Natural killer cell treated with Interleukin-12 subunit alpha and Interleukin-12 subunit beta and Interleukin-15 and Interleukin-18, amount 100 ng/mL, for 72 hours (primary cell): Measurements from ENCODE around the gene GOLGA5. TPM values are rescaled to one million over a fixed set of nuclear protein-coding genes. Genes with fewer than 3 reads are reported as not detected.

ENCODE experiments used
- ATAC-seq, 2 donors: fragments of 150-1000 bp; cut with Tn5 transposase in 1 of 2; sonication (Bioruptor Pico), chemical (Tn5 transposase) in 1 of 2; 2 replicates each; pipeline ENCODE4 v1.10.0; 2021
- DNase-seq: peaks from one replicate; pipeline ENCODE4 v3.0.0; 2022; ENCODE audit warnings: low spot score
- H3K27ac Mint-ChIP-seq, 2 donors: 1 replicate in 1 of 2; 2 replicates in 1 of 2; pipeline ENCODE4 v1.8.0; 2022; ENCODE audit warnings: mixed read lengths in 2 of 2, mild to moderate bottlenecking in 1 of 2, moderate library complexity in 1 of 2
- H3K27me3 Mint-ChIP-seq, 2 donors: 1 replicate in 1 of 2; 2 replicates in 1 of 2; pipeline ENCODE4 v1.8.0; 2022; ENCODE audit warnings: mixed read lengths in 2 of 2
- H3K36me3 Mint-ChIP-seq: one replicate; pipeline ENCODE4 v1.8.0; 2022; ENCODE audit warnings: mixed read lengths
- H3K4me1 Mint-ChIP-seq, 2 donors: 1 replicate in 1 of 2; 2 replicates in 1 of 2; pipeline ENCODE4 v1.8.0; 2022; ENCODE audit warnings: low read depth in 2 of 2, mixed read lengths in 2 of 2, mild to moderate bottlenecking in 1 of 2
- H3K4me3 Mint-ChIP-seq: one replicate; pipeline ENCODE4 v1.8.0; 2022; ENCODE audit warnings: mixed read lengths
- H3K9me3 Mint-ChIP-seq: 2 replicates; pipeline ENCODE4 v1.8.0; 2022; ENCODE audit warnings: mixed read lengths
- total RNA-seq, 2 donors: library from RNA; stranded (reverse); gene quantifications; one replicate each; pipeline ENCODE4 v1.2.3, GENCODE V29; 2022

Gene GOLGA5
- total RNA-seq, 2 donors from 2014 or later, result 21.0 to 24.2 TPM

DNA sequence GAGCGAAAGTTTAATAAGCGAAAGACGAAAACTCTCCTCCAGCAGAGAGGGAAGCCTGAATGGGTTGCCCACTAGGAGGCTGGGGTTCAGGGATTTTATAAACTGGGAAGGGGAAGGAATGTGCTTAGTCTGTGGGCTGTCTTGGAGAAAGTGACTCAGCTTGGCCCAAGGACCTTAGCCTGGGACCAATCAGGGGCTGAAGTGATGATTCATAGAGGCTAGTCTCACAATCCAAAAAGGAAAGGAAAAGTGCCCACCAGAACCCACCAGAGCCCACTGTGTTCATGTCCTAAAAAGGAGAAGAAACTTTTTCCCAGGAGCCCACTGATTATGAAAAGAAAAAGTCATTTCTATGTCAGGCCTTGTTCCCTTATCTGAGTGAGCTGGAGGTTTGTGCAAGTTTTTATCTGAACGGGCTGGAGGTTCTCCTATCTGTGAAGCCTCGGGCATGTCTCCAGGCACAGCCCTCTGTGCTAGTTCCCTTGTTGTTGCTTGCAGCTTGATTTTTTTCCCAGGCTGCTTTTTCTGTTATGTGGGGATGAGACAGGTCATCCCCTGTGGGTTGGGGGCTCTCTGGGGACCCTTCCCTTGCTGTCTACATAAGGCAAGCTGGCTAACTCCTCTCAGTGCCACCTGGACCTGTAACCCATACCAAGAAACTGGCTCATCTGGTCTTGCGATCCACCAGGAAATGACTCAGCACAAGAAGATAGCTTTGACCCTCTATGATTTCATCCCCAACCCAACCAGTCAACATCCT, 8.3 kb upstream of the GOLGA5 start:
- peaks cover 3% of the 10 kb centered on the region for H3K9me3 Mint-ChIP-seq
- H3K27ac Mint-ChIP-seq, result no peak overlapping the region
- peaks cover 0 to 3% of the 10 kb centered on the region in 2 donors for H3K27me3 Mint-ChIP-seq
- DNase-seq, result no peak
- H3K4me3 Mint-ChIP-seq, result no peak overlapping the region
- H3K4me1 Mint-ChIP-seq, result no peaks in the 10 kb centered on the region
- peak in 1 of 2 donors; percentile 33 for ATAC-seq
- H3K36me3 Mint-ChIP-seq, result peaks cover 13% of the 10 kb centered on the region

DNA sequence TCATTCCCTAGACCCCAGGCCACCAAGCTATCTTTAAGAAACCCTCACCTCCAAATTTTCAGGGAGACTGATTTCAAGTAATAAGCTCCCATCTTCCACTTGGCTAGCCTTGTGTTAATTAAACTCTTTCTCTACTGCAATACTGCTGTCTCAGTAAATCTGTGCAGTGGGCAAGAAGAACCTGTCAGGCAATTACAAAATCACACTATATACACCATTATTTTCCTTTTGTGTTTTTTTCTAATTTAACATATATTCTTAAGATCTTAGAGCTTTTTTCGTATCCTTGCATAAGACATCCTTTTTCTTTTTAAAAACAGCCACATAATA, 7.7 kb upstream of the GOLGA5 start:
- H3K27me3 Mint-ChIP-seq, result peaks cover 0 to 4% of the 10 kb centered on the region in 2 donors
- H3K9me3 Mint-ChIP-seq, result peaks cover 3% of the 10 kb centered on the region
- no peak overlapping the region for H3K27ac Mint-ChIP-seq
- ATAC-seq (no peak), DNase-seq (no peak)
- peaks cover 14% of the 10 kb centered on the region for H3K36me3 Mint-ChIP-seq
- no peak overlapping the region for H3K4me3 Mint-ChIP-seq
- no peaks in the 10 kb centered on the region for H3K4me1 Mint-ChIP-seq

DNA sequence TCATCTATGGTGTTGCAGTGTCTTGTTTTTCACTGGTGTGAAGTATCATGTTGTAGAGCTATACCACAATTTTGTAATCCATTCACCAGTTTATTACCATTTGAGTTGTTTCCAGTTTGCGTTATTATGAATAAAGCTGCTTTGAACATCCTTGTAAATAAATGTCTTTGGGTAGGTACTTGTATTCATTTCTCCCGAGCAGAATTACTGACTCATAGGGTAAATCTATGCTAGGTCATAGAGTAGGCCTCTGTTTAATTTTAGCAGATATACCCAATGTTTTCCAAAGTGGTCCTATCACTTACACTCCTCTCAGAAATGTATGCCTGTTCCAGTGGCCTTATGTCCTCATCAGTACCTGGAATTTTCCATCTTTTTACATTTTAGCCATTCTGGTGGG, 6.6 kb upstream of the GOLGA5 start:
- H3K27ac Mint-ChIP-seq, result no peak overlapping the region
- peaks cover 3% of the 10 kb centered on the region for H3K9me3 Mint-ChIP-seq
- no peak for ATAC-seq
- no peaks in the 10 kb centered on the region for H3K4me1 Mint-ChIP-seq
- DNase-seq, result no peak
- H3K27me3 Mint-ChIP-seq, result peaks cover 0 to 8% of the 10 kb centered on the region in 2 donors
- no peak overlapping the region for H3K4me3 Mint-ChIP-seq
- H3K36me3 Mint-ChIP-seq, result peaks cover 20% of the 10 kb centered on the region

DNA sequence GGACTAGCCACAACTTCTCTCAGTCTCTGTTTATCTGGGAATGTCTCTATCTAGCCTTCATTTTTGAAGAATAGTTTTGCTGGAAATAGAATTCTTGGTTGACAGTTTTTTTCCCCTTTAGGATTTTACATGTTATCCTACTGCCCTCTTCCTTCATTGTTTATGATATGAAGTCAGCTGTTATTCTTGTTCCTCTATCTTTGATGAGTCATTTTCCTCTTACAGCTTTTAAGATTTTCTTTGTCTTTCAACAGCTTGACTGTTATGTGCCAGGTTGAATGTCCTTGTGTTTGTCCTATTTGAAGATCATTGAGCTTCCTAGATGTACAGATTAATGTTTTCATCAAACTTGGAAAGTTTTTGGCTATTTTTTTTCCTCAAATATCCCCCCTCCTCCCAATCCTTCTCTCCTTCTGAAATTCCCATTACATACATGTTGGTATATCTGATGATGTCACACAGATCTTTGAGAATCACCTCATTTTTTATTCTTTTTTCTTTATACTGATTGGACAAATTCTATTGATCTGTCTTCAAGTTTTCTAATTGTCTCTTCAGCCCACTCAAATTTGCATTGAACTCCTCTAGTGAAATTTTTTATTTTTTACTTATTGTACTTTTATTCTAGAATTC, 4.5 kb upstream of the GOLGA5 start:
- Mint-ChIP-seq H3K4me1 (peaks cover 7 to 9% of the 10 kb centered on the region in 2 donors), H3K27me3 (peaks cover 0 to 8% of the 10 kb centered on the region in 2 donors), H3K27ac (no peak overlapping the region), H3K9me3 (peaks cover 3% of the 10 kb centered on the region), H3K36me3 (peaks cover 20% of the 10 kb centered on the region), H3K4me3 (no peak overlapping the region)
- DNase-seq, result no peak
- no peak for ATAC-seq

DNA sequence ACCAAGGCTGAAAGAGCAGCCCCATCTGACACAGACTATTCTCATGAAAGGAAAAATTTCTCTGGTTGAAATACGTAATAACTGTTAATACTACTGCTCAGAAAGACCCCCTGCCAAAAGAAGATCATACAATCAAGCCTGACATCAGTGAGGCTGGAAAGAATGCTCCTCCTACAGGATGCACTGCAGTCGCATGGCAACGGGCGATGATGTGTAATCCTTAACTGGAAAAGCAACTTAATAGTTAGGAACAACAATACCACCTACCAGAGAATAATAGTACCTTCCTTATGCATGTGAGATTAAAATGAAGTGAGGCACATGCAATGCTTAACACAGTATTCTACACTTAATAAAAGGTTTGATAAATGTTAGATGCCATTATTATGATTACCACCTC, 1.2 kb upstream of the GOLGA5 start:
- Mint-ChIP-seq H3K36me3 (peaks cover 30% of the 10 kb centered on the region), H3K27ac (no peak overlapping the region), H3K9me3 (peaks cover 3% of the 10 kb centered on the region), H3K4me1 (peaks cover 24% of the 10 kb centered on the region in 2 donors), H3K27me3 (peaks cover 0 to 8% of the 10 kb centered on the region in 2 donors), H3K4me3 (peak overlapping the region; percentile 84)
- DNase-seq (no peak), ATAC-seq (no peak)

DNA sequence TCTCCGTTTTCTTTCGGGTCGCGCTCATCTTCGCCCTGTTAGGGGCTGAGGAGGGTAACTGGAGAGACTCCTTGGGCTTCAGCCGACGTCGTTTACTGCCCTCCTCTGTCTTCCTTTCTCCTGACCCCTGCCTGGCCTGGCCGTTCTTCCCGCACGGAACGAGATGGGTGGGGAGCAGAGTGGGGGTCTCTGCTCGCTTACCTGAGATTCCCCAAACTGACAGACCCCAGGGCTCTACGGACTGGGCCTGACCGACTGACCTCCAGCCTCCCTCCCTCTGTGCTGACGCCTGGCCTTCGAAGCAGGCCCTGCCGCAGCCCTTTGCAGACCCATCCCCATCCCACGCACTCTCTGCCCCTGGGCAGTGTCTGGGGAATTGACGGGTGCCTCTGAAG, 439 bp downstream of the GOLGA5 start:
- Mint-ChIP-seq H3K4me3 (peak overlapping the region; percentile 97), H3K9me3 (peaks cover 3% of the 10 kb centered on the region), H3K27me3 (peaks cover 0 to 8% of the 10 kb centered on the region in 2 donors), H3K27ac (peak overlapping the region; percentile 92 to 98), H3K4me1 (peaks cover 24 to 25% of the 10 kb centered on the region in 2 donors), H3K36me3 (peaks cover 30% of the 10 kb centered on the region)
- no peak for DNase-seq
- no peak for ATAC-seq

DNA sequence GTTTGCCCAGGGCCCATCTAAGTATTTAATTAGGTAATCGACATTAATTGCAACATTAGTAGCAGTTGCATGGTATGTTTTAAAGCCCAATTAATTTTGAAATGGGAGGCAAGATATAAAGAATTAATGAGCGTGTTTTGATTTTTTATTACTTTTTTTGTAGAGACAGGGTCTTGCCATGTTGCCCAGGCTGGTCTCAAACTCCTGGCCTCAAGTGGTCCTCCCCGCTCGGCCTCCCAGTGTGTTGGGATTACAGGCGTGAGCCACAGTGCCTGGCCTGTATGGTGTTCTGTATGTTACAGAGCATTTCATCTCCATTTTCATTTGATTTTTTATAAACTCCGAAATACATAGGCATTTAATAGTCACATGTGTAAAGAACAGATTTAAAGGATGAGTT, 856 bp downstream of the GOLGA5 start:
- H3K36me3 Mint-ChIP-seq, result peaks cover 26% of the 10 kb centered on the region
- peaks cover 0 to 8% of the 10 kb centered on the region in 2 donors for H3K27me3 Mint-ChIP-seq
- DNase-seq (no peak), ATAC-seq (no peak)
- peak overlapping the region; percentile 97 for H3K4me3 Mint-ChIP-seq
- peak overlapping the region; percentile 92 to 98 for H3K27ac Mint-ChIP-seq
- H3K9me3 Mint-ChIP-seq, result peaks cover 3% of the 10 kb centered on the region
- peaks cover 27 to 28% of the 10 kb centered on the region in 2 donors for H3K4me1 Mint-ChIP-seq

DNA sequence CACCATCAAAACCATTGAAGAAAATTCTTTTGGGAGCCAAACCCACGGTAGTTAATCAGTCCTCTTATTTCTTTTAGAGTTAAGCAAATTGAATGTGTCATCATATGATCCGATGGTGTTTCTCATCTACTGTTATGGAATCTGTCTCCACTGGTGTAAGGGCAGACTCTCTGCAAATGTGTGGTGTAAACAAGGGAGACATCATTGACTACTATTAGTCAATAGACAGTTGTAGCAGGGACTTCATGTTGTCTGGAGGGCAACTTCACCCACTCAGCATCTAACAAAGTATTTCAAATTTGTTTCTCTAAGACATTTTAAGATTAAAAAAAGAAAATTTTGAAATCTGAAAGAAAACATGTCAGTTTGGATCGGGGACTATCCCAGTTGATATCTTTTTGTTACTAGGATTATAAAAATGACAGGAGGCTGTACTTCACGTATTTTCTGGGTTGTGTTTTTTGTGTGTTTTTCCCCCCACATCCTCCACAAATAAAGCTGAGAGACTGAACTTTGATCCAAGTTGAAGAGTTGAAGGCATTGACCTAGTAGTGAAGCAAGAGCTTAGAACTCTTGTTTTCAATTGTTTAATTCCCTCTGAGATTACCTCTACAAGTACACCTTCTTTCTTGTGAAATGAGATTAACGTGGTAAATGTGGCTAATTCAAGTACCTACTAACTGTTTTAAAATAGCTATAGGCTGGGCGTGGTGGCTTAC, 4.0 kb downstream of the GOLGA5 start:
- H3K9me3 Mint-ChIP-seq, result no peaks in the 10 kb centered on the region
- no peak overlapping the region for H3K27ac Mint-ChIP-seq
- no peak overlapping the region for H3K4me3 Mint-ChIP-seq
- peaks cover 41 to 53% of the 10 kb centered on the region in 2 donors for H3K4me1 Mint-ChIP-seq
- ATAC-seq (no peak), DNase-seq (no peak)
- H3K36me3 Mint-ChIP-seq, result peaks cover 18% of the 10 kb centered on the region
- H3K27me3 Mint-ChIP-seq, result no peaks in the 10 kb centered on the region

DNA sequence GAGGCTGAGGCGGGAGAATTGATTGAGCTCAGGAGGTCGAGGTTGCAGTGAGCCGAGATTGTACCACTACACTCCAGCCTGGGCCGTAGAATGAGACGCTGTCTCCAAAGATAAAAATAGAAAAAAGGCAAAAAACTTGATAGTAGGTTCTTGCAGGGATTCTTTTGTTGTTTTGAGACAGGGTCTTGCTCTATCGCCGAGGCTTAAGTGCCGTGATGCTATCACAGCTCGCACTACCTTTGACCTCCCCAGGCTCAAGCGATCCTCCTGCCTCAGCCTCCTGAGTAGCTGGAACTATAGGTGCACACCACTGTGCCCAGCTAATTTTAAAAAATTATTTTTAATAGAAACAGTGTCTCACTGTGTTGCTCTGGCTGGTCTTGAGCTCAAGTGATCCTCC, 4.7 kb downstream of the GOLGA5 start:
- no peaks in the 10 kb centered on the region for H3K9me3 Mint-ChIP-seq
- no peak overlapping the region for H3K4me3 Mint-ChIP-seq
- no peaks in the 10 kb centered on the region for H3K27me3 Mint-ChIP-seq
- H3K27ac Mint-ChIP-seq, result no peak overlapping the region
- DNase-seq (no peak), ATAC-seq (no peak)
- H3K4me1 Mint-ChIP-seq, result peaks cover 38 to 52% of the 10 kb centered on the region in 2 donors
- H3K36me3 Mint-ChIP-seq, result peaks cover 23% of the 10 kb centered on the region

DNA sequence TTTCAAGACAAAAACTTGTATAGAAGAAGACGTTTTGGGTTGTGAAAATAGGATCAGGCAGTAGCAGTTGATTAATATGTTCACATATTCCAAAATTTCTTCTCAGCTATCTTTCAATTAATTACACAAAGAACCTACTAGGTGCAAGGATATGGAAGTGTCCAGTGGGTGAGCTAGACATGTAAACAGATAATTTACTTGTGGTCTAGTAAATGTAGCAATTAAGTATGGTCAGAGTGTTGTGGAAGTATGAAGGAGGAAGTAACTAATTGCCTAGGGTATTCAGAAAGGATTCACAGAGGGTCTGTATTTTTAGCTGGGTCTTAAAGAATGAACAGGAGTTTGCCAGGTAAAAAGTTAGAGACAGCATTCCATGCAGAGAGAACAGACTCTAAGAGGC, 5.9 kb downstream of the GOLGA5 start:
- H3K27ac Mint-ChIP-seq, result peak overlapping the region in 1 of 2 donors; percentile 3
- no peaks in the 10 kb centered on the region for H3K9me3 Mint-ChIP-seq
- H3K36me3 Mint-ChIP-seq, result peaks cover 19% of the 10 kb centered on the region
- no peak for DNase-seq
- H3K27me3 Mint-ChIP-seq, result no peaks in the 10 kb centered on the region
- no peak for ATAC-seq
- H3K4me3 Mint-ChIP-seq, result peak overlapping the region; percentile 3
- H3K4me1 Mint-ChIP-seq, result peaks cover 39 to 45% of the 10 kb centered on the region in 2 donors

DNA sequence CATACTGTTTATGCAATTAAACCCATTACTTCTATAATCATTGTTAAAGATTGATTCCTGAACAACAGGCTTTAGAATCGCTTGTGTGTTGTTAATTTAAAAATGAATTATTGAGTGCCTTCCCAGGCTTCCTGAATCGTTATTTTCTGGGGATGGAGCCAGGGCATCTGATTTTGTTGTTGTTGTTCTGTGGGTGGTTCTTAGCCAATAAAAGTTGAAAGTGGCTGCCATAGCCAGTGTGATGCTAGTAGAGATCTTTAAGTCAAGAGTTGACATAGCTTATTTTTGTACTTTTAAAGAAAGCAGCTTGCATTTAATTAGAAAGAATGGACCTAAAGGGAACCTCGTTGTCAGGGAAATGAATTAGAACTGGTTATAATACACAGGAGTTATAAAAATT, 6.4 kb downstream of the GOLGA5 start:
- peaks cover 36 to 40% of the 10 kb centered on the region in 2 donors for H3K4me1 Mint-ChIP-seq
- H3K4me3 Mint-ChIP-seq, result peak overlapping the region; percentile 3
- no peaks in the 10 kb centered on the region for H3K9me3 Mint-ChIP-seq
- H3K27me3 Mint-ChIP-seq, result no peaks in the 10 kb centered on the region
- ATAC-seq, result no peak
- no peak overlapping the region for H3K27ac Mint-ChIP-seq
- H3K36me3 Mint-ChIP-seq, result peaks cover 19% of the 10 kb centered on the region
- no peak for DNase-seq

DNA sequence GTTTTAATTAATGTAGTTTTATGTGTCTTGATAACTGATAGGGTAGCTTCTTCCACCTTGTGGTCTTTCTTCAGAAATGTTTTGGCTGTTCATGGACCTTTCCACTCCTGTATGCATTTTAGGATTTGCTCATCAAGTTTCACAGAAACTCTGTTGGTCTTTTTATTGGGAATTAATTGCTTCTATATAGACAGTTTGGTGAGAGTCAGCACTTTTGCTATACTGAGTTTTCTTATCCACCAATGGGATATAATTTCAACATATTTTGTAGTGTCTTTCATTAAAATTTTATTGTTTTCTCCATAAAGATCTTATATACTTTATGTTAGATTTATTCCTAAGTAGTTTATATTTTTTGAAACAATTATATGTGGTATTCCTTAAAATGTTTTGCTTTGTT, 7.8 kb downstream of the GOLGA5 start:
- H3K9me3 Mint-ChIP-seq, result no peaks in the 10 kb centered on the region
- peak overlapping the region; percentile 13 for H3K4me3 Mint-ChIP-seq

DNA sequence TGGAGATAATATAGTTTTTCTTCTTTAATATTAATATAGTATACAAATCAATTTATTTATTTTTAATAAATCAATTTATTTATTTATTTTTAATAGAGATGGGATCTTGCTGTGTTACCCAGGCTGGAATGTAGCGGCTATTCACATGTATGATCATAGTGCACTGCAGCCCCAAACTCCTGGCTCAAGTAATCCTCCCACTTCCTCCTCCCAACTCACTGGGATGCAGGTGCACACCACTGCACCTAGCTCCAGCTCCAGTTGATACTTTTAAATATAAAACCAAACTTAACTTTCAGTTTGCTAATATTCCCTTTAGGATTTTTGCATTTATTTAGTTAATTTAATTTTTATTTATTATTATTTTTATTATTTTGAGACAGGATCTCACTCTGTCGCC, 8.6 kb downstream of the GOLGA5 start:
- Mint-ChIP-seq H3K27me3 (no peaks in the 10 kb centered on the region), H3K36me3 (peaks cover 20% of the 10 kb centered on the region), H3K9me3 (no peaks in the 10 kb centered on the region), H3K4me3 (no peak overlapping the region), H3K27ac (no peak overlapping the region), H3K4me1 (peaks cover 35% of the 10 kb centered on the region in 2 donors)
- ATAC-seq (no peak), DNase-seq (no peak)

More for the DNA sequence above, 7.8 kb downstream of the GOLGA5 start:
- peaks cover 19% of the 10 kb centered on the region for H3K36me3 Mint-ChIP-seq
- no peaks in the 10 kb centered on the region for H3K27me3 Mint-ChIP-seq
- H3K4me1 Mint-ChIP-seq, result peaks cover 34 to 35% of the 10 kb centered on the region in 2 donors
- peak overlapping the region in 1 of 2 donors; percentile 6 for H3K27ac Mint-ChIP-seq
- ATAC-seq (no peak), DNase-seq (no peak)

DNA sequence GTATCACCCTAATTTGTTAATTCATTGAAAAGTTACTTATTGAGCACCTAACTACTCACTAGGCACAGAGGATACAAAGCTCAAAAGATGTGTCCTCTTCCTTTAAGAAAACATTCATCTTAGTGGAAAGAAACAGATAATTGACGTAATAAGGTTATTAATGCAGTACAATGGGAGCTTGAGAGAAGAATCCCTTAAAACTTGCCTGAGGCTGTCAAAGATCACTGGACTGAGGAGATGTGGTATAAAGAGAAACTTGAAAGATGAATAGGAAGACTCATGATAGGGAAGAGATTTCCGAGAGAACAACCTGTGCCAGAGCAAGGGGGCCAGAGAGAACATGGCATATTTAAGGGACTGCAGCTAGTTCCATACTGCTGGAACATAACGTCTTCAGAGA, 19.1 kb downstream of the GOLGA5 start:
- H3K27me3 Mint-ChIP-seq, result no peaks in the 10 kb centered on the region
- H3K27ac Mint-ChIP-seq, result no peak overlapping the region

More for the DNA sequence above, 19.1 kb downstream of the GOLGA5 start:
- H3K36me3 Mint-ChIP-seq, result peaks cover 10% of the 10 kb centered on the region
- DNase-seq (no peak), ATAC-seq (no peak)
- no peaks in the 10 kb centered on the region for H3K9me3 Mint-ChIP-seq
- H3K4me1 Mint-ChIP-seq, result no peaks in the 10 kb centered on the region
- no peak overlapping the region for H3K4me3 Mint-ChIP-seq
